Adrenal gland (tissue), 12 donors: ENCODE results near the gene ZNF569. TPM values are rescaled to one million over a fixed set of nuclear protein-coding genes. Genes with fewer than 3 reads are reported as not detected.

ENCODE experiments used
- DNase-seq, 7 donors: peaks; one replicate each; pipeline ENCODE4 v3.0.0-alpha.2; 2019 to 2020
- H3K27ac ChIP-seq, 5 donors: fragments of 200-600 bp; sonication (generic) in 4 of 5; 1 replicate in 3 of 5; 2 replicates in 2 of 5; pipeline versions ENCODE4 v1.5.1 to v1.8.0; 2016 to 2020; ENCODE audit warnings: mild to moderate bottlenecking in 1 of 5
- H3K27me3 ChIP-seq: fragments of 200-600 bp; 2 replicates; pipeline ENCODE4 v1.8.0; 2021
- H3K36me3 ChIP-seq, 2 donors: fragments of 200-600 bp; replicated peaks in 1 of 2; 1 replicate in 1 of 2; 2 replicates in 1 of 2; pipeline versions ENCODE4 v1.5.1 to v1.8.0; 2018 to 2022
- H3K4me1 ChIP-seq, 2 donors: fragments of 200-600 bp; replicated peaks in 1 of 2; 1 replicate in 1 of 2; 2 replicates in 1 of 2; pipeline versions ENCODE4 v1.5.1 to v1.8.0; 2018 to 2021
- H3K4me3 ChIP-seq, 4 donors: fragments of 200-600 bp; sonication (generic) in 3 of 4; one replicate each; pipeline ENCODE4 v1.5.1; 2016 to 2018
- H3K9me3 ChIP-seq, 3 donors: fragments of 200-600 bp; sonication (generic) in 1 of 3; replicated peaks in 1 of 3; 1 replicate in 2 of 3; 2 replicates in 1 of 3; pipeline versions ENCODE4 v1.5.1 to v1.8.0; 2016 to 2021
- POLR2A ChIP-seq, 2 donors: fragments of 450-650 bp; IDR thresholded peaks; one replicate each; pipeline ENCODE4 v1.6.1; 2017; ENCODE audit warnings: antibody characterized with exemption in 2 of 2, mild to moderate bottlenecking in 2 of 2, moderate library complexity in 1 of 2
- WGBS, 4 donors: extraction: QIAGEN DNeasy Blood & Tissue Kit in 2 of 4; methylation state at CpG; one replicate each; pipeline versions ENCODE4 v1.1.5 to v1.1.7; 2013 to 2017; 5-methylcytosine and 5-hydroxymethylcytosine counted together
- intact Hi-C, 2 donors: fragments of 100-400 bp; cut with DNase I; formaldehyde crosslinking; loops; one replicate each; pipeline versions ENCODE4 v1.14.1 to v1.15.0; 2022 to 2023
- polyA plus RNA-seq, 3 donors: library from polyadenylated mRNA; stranded (reverse); fragments of 200-250 nt in 2 of 3; fragments of 350-450 nt in 1 of 3; fragmentation: Illumina TruSeq in 1 of 3; extraction: RNeasy Lipid Tissue Mini Kit (QIAGEN cat#74804) in 1 of 3; gene quantifications; one replicate each; pipeline ENCODE4 v1.2.3, GENCODE V29; 2013 to 2014
- total RNA-seq, 9 donors: library from RNA; depleted of rRNA in 4 of 9; stranded (reverse); fragments of >200 nt in 4 of 9; fragments of 120-200 nt in 1 of 9; fragmentation: NEBNext Ultra II Directional in 1 of 9; extraction: Animal tissue kit (Norgen Biotek cat#: 25700) in 1 of 9; gene quantifications; one replicate each; pipeline versions ENCODE4 v1.1.0 to v1.2.4, GENCODE V29; 2013 to 2023
- TF ChIP-seq, protein P1 (sequence below), 6 experiments: fragments of 450-650 bp in 4 of 6; fragments of 200-600 bp in 2 of 6; sonication (generic) in 1 of 6; IDR thresholded peaks; 1 replicate in 5 of 6; 2 replicates in 1 of 6; pipeline versions ENCODE4 v1.5.1 to v1.8.0; 2016 to 2021; ENCODE audit warnings: antibody characterized with exemption in 6 of 6, mild to moderate bottlenecking in 2 of 6, moderate library complexity in 1 of 6
- donor health status: healthy with polysubstance abuse.
- donor health status: Bipolar disorder and iron deficiency.
- donor health status: DM: yes; HTN: yes; CAD: no.
- donor health status: DM: no; HTN: no; CAD: no.
- donor health status: DM: no; HTN: no; CAD: no.
- donor health status: DM: yes; HTN: yes; CAD: no.

The ZNF569 gene
- total and polyA plus RNA-seq, 12 donors: 2.3 to 36.6 (median 8.4) TPM

- 94 to 98% (median 96%) methylated on average over 3 of the region's 3 CpGs for WGBS, 4 donors
- Histone ChIP-seq H3K27me3 (no peaks in the 10 kb centered on the region), H3K4me3 (no peak overlapping the region), H3K36me3 (no peaks in the 10 kb centered on the region), H3K4me1 (peaks cover 0 to 6% of the 10 kb centered on the region in 2 donors), H3K9me3 (no peaks in the 10 kb centered on the region), H3K27ac (no peak overlapping the region)
- DNase-seq: no peak
- intact Hi-C loops: no loop called here
- TF ChIP-seq, protein P1, sequence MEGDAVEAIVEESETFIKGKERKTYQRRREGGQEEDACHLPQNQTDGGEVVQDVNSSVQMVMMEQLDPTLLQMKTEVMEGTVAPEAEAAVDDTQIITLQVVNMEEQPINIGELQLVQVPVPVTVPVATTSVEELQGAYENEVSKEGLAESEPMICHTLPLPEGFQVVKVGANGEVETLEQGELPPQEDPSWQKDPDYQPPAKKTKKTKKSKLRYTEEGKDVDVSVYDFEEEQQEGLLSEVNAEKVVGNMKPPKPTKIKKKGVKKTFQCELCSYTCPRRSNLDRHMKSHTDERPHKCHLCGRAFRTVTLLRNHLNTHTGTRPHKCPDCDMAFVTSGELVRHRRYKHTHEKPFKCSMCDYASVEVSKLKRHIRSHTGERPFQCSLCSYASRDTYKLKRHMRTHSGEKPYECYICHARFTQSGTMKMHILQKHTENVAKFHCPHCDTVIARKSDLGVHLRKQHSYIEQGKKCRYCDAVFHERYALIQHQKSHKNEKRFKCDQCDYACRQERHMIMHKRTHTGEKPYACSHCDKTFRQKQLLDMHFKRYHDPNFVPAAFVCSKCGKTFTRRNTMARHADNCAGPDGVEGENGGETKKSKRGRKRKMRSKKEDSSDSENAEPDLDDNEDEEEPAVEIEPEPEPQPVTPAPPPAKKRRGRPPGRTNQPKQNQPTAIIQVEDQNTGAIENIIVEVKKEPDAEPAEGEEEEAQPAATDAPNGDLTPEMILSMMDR (IDR thresholded peaks at IDR 0.05): no peak
- TF ChIP-seq POLR2A (IDR thresholded peaks at IDR 0.05): no peak
These were observed 43.9 kb upstream of the ZNF569 start for GRCh38 chr19:37511186-37511585.

DNA sequence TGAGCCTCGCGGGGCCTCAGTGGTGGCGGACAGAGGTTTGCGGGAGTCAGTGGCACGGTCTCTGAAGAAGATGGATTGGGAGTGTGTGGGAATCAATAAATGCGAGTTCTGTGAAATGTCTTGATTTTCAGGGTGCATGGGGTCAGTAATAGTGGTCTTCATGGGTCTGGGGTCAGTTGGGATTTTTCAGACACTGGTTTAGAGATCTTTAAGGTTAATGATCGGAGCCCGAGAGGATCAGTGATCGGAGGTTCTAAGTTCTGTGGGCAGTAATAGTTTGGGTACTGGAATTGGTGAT lies 39.9 kb upstream of the ZNF569 start:
- no peaks in the 10 kb centered on the region for H3K9me3 ChIP-seq
- TF ChIP-seq, protein P1 (IDR thresholded peaks at IDR 0.05): peak in 1 of 6 experiments; percentile 6
- no peak for TF ChIP-seq POLR2A (IDR thresholded peaks at IDR 0.05)
- peak overlapping the region in 4 of 5 donors; percentile 86 to 94 (median 93) for H3K27ac ChIP-seq
- peaks cover 3 to 13% of the 10 kb centered on the region in 2 donors for H3K4me1 ChIP-seq
- H3K36me3 ChIP-seq: no peaks in the 10 kb centered on the region
- 0 to 5% (median 2%) methylated on average over 7 to 9 of the region's 9 CpGs for WGBS, 4 donors
- no peak for DNase-seq
- no peaks in the 10 kb centered on the region for H3K27me3 ChIP-seq
- H3K4me3 ChIP-seq: peak overlapping the region; percentile 43 to 89 (median 52)
- intact Hi-C loops: no loop called here

DNA sequence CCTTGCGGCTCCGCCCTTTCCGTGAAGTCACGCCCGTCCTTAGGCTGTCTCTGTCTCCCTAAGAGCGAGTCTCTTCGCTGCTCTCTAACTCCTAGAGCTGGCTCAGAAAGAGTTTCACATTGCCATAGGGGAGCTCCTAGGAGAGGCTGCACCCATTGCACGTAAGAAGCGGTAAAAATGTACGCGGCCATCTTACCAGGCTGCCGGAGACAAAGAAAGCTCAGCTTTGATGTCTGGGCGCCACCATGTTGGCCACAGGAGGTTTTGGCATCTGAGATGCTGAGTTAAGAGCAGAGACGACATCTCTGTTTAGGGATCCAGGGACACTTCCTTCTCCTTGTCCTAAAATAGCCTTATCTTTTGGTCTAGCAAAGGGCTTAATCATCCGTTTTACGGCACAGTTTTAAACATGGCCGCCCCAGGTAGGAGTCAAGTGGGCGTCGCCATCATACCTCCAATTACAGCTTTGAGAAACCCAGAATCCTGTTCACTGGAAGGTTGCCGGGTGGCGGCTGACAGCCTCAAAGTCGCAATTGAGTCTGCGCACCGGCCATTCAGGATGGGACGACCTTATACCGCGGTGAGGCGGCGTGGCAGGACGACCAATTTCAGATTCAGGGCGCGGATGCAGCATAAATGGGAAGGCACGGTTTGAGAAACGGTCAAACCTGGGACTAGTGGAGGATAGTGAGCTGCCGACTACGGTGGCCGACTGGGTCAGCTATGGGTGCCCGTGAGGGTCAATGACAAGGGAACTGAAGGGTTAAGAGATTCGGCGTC lies 39.3 kb upstream of the ZNF569 start, which contains the start of gene ZNF793:
ZNF793 (plus strand) TSS at position 553 of the 780 bp plus-strand sequence. CDS start 16,501 bp downstream, outside the sequence.
- DNase-seq: peak; percentile 82 to 95 (median 90)
- H3K9me3 ChIP-seq: no peaks in the 10 kb centered on the region
- H3K4me3 ChIP-seq: peak within 1 kb of the TSS; percentile 43 to 89 (median 52)
- H3K4me1 ChIP-seq: peaks cover 3 to 13% of the 10 kb centered on the region in 2 donors
- intact Hi-C loops: no loop called here
- 0 to 1% (median 1%) methylated on average over 24 to 40 of the region's 40 CpGs for WGBS, 4 donors
- H3K27me3 ChIP-seq: no peaks in the 10 kb centered on the region
- peak within 1 kb of the TSS; percentile 86 to 95 (median 94) for H3K27ac ChIP-seq
- no peaks in the 10 kb centered on the region for H3K36me3 ChIP-seq
- TF ChIP-seq, protein P1 (IDR thresholded peaks at IDR 0.05): peak in 1 of 6 experiments; percentile 33
- TF ChIP-seq POLR2A (IDR thresholded peaks at IDR 0.05): peak; percentile 38 to 51

GRCh38 chr19:37505958-37506386 lies 38.7 kb upstream of the ZNF569 start:
- peaks cover 3 to 13% of the 10 kb centered on the region in 2 donors for H3K4me1 ChIP-seq
- peak overlapping the region; percentile 43 to 89 (median 52) for H3K4me3 ChIP-seq
- intact Hi-C loops: no loop called here

More at GRCh38 chr19:37505958-37506386, 38.7 kb upstream of the ZNF569 start:
- Histone ChIP-seq H3K9me3 (no peaks in the 10 kb centered on the region), H3K36me3 (no peaks in the 10 kb centered on the region), H3K27me3 (no peaks in the 10 kb centered on the region), H3K27ac (peak overlapping the region; percentile 86 to 95 (median 94))
- DNase-seq: peak in 1 of 7 donors; percentile 6
- TF ChIP-seq, protein P1 (IDR thresholded peaks at IDR 0.05): no peak
- TF ChIP-seq POLR2A (IDR thresholded peaks at IDR 0.05): no peak
- WGBS, 4 donors: 2 to 3% (median 3%) methylated on average over 9 to 12 of the region's 12 CpGs
